HG02623 (cell line): Measurements from ENCODE around the gene ZCCHC13.
A peak's percentile ranks its signal among the peaks of the same experiment; 100 is the strongest.
"Not testable (repeated sequence)": the region's sequence is repeated elsewhere in the genome, so short reads cannot be mapped to it uniquely, and the experiment has no call there.

ENCODE experiments used
- ATAC-seq: cut with Tn5 transposase; IDR thresholded peaks from one replicate; pipeline ENCODE4 v1.9.1; 2021; ENCODE audit warnings: moderate library complexity; ENCODE audit not compliant: unreplicated experiment

Gene ZCCHC13

GRCh38 chrX:74319321-74319720, 15.3 kb downstream of the ZCCHC13 start:
- ATAC-seq: not testable (repeated sequence)

- no peak for ATAC-seq
Measured at GRCh38 chrX:74321191-74321590, 17.2 kb downstream of the ZCCHC13 start.

- ATAC-seq: no peak
Measured at GRCh38 chrX:74324131-74324530, 20.2 kb downstream of the ZCCHC13 start.

- ATAC-seq: no peak
Measured at GRCh38 chrX:74325130-74326059, 21.4 kb downstream of the ZCCHC13 start.

- no peak for ATAC-seq
Measured at GRCh38 chrX:74338852-74339251, 34.9 kb downstream of the ZCCHC13 start.

GRCh38 chrX:74340051-74340450, 36.1 kb downstream of the ZCCHC13 start:
- no peak for ATAC-seq

- not testable (repeated sequence) for ATAC-seq
Measured at GRCh38 chrX:74342211-74342610, 38.2 kb downstream of the ZCCHC13 start.

- ATAC-seq: peak; percentile 64
Measured at GRCh38 chrX:74343343-74344279, 39.6 kb downstream of the ZCCHC13 start.

- ATAC-seq: no peak
Measured at GRCh38 chrX:74344280-74344622, 40.3 kb downstream of the ZCCHC13 start.

GRCh38 chrX:74346088-74346487, 42.1 kb downstream of the ZCCHC13 start:
- no peak for ATAC-seq

- no peak for ATAC-seq
Measured at GRCh38 chrX:74349387-74349786, 45.4 kb downstream of the ZCCHC13 start.

- ATAC-seq: no peak
Measured at GRCh38 chrX:74351760-74352159, 47.8 kb downstream of the ZCCHC13 start.

GRCh38 chrX:74353984-74354383, 50.0 kb downstream of the ZCCHC13 start:
- ATAC-seq: no peak
